ENCODE data around the gene OR2T33.

DNA sequence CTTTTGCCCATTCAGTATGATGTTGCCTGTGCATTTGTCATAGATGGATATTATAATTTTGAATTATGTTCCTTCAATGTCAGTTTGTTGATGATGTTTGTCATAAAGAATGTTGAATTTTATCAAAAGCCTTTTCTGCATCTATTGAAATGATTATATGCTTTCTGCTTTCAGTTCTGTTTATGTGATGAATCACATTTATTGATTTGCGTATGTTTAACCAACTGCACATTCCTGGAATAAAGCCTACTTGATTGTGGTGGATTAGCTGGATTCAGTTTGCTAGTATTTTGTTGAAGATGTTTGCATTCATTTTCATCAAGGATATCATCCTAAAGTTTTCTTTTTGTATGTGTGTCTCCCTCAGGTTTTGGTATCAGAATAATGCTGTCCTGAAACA is 52.2 kb downstream of the OR2T33 start:
- TF ChIP-seq, protein P1, sequence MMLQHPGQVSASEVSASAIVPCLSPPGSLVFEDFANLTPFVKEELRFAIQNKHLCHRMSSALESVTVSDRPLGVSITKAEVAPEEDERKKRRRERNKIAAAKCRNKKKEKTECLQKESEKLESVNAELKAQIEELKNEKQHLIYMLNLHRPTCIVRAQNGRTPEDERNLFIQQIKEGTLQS (CRISPR knock-in tag; conservative IDR thresholded peaks at IDR 0.05) = no peak
- TF ChIP-seq, protein P2, sequence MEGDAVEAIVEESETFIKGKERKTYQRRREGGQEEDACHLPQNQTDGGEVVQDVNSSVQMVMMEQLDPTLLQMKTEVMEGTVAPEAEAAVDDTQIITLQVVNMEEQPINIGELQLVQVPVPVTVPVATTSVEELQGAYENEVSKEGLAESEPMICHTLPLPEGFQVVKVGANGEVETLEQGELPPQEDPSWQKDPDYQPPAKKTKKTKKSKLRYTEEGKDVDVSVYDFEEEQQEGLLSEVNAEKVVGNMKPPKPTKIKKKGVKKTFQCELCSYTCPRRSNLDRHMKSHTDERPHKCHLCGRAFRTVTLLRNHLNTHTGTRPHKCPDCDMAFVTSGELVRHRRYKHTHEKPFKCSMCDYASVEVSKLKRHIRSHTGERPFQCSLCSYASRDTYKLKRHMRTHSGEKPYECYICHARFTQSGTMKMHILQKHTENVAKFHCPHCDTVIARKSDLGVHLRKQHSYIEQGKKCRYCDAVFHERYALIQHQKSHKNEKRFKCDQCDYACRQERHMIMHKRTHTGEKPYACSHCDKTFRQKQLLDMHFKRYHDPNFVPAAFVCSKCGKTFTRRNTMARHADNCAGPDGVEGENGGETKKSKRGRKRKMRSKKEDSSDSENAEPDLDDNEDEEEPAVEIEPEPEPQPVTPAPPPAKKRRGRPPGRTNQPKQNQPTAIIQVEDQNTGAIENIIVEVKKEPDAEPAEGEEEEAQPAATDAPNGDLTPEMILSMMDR (IDR thresholded peaks at IDR 0.05) = no peak
- TF ChIP-seq, protein P3, sequence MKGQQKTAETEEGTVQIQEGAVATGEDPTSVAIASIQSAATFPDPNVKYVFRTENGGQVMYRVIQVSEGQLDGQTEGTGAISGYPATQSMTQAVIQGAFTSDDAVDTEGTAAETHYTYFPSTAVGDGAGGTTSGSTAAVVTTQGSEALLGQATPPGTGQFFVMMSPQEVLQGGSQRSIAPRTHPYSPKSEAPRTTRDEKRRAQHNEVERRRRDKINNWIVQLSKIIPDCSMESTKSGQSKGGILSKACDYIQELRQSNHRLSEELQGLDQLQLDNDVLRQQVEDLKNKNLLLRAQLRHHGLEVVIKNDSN (CRISPR knock-in tag; IDR thresholded peaks at IDR 0.05) = no peak
- TF ChIP-seq RELA (CRISPR knock-in tag; IDR thresholded peaks at IDR 0.05; ENCODE audit: borderline replicate concordance) (no peak), SP1 (CRISPR knock-in tag; conservative IDR thresholded peaks at IDR 0.05) (no peak), CREB1 (CRISPR knock-in tag; IDR thresholded peaks at IDR 0.05) (no peak), CREM (CRISPR knock-in tag; IDR thresholded peaks at IDR 0.05) (no peak), ZNF232 (CRISPR knock-in tag; IDR thresholded peaks at IDR 0.05) (no peak), FOXP1 (CRISPR knock-in tag; IDR thresholded peaks at IDR 0.05; ENCODE audit: borderline replicate concordance) (no peak)
- TF ChIP-seq, protein P4, sequence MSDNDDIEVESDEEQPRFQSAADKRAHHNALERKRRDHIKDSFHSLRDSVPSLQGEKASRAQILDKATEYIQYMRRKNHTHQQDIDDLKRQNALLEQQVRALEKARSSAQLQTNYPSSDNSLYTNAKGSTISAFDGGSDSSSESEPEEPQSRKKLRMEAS (CRISPR knock-in tag; IDR thresholded peaks at IDR 0.05) = no peak
- TF ChIP-seq, protein P5, sequence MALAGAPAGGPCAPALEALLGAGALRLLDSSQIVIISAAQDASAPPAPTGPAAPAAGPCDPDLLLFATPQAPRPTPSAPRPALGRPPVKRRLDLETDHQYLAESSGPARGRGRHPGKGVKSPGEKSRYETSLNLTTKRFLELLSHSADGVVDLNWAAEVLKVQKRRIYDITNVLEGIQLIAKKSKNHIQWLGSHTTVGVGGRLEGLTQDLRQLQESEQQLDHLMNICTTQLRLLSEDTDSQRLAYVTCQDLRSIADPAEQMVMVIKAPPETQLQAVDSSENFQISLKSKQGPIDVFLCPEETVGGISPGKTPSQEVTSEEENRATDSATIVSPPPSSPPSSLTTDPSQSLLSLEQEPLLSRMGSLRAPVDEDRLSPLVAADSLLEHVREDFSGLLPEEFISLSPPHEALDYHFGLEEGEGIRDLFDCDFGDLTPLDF (CRISPR knock-in tag; IDR thresholded peaks at IDR 0.05) = no peak
- TF ChIP-seq, protein P6, sequence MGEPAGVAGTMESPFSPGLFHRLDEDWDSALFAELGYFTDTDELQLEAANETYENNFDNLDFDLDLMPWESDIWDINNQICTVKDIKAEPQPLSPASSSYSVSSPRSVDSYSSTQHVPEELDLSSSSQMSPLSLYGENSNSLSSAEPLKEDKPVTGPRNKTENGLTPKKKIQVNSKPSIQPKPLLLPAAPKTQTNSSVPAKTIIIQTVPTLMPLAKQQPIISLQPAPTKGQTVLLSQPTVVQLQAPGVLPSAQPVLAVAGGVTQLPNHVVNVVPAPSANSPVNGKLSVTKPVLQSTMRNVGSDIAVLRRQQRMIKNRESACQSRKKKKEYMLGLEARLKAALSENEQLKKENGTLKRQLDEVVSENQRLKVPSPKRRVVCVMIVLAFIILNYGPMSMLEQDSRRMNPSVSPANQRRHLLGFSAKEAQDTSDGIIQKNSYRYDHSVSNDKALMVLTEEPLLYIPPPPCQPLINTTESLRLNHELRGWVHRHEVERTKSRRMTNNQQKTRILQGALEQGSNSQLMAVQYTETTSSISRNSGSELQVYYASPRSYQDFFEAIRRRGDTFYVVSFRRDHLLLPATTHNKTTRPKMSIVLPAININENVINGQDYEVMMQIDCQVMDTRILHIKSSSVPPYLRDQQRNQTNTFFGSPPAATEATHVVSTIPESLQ (CRISPR knock-in tag; IDR thresholded peaks at IDR 0.05) = no peak
